ENCODE results near the gene MEI1. TPM values are rescaled to one million over a fixed set of nuclear protein-coding genes. Genes with fewer than 3 reads are reported as not detected.

MEI1 gene
- total and polyA plus RNA-seq, 2 experiments from 2014 or later = 0.18 TPM; not detected in 1

DNA sequence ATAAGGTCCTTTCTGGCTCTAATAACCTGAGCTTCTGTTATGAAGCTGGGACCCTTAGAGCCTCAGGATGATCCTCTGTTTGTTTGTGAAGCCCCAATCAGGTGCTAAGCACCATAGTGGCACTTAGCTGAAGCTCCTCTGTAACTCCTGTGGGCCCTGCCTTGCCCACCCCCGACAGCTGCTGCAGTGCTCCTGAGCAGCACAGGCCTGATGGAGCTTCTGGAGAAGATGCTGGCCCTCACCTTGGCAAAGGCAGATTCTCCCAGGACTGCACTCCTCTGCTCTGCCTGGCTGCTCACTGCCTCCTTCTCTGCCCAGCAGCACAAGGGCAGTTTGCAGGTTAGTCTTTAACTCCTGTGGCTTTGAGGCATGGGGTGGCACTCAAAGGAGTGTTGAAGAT, 82.2 kb downstream of the MEI1 start:
- WGBS (ENCODE audit: low lambda C conversion rate, missing lambda C conversion rate) = 67% methylated on average over 1 of the region's 1 CpG
- no peaks in the 10 kb centered on the region for H3K27me3 ChIP-seq
- H3K4me2 ChIP-seq = no peak overlapping the region
- H3K9me2 ChIP-seq (replicated peaks; ENCODE audit: insufficient read depth) = no peaks in the 10 kb centered on the region
- H3K9me3 ChIP-seq (ENCODE audit: low read depth) = no peaks in the 10 kb centered on the region
- no peak for DNase-seq (ENCODE audit: low spot score)
- no peaks in the 10 kb centered on the region for H3K79me2 ChIP-seq
- no peak overlapping the region for H3K27ac ChIP-seq
- H2AFZ ChIP-seq = no peak overlapping the region
- no peaks in the 10 kb centered on the region for H3K4me1 ChIP-seq (ENCODE audit: insufficient read depth)
- H3K4me3 ChIP-seq = no peak overlapping the region
- H3K36me3 ChIP-seq (replicated peaks; ENCODE audit: insufficient read depth, low read depth) = no peaks in the 10 kb centered on the region
- H4K20me1 ChIP-seq (ENCODE audit: insufficient read depth, poor library complexity, severe bottlenecking) = no peaks in the 10 kb centered on the region
- TF ChIP-seq EZH2 (IDR thresholded peaks at IDR 0.05; ENCODE audit: borderline replicate concordance) (no peak), EZH2phosphoT487 (IDR thresholded peaks at IDR 0.05; ENCODE audit: low read depth, severe bottlenecking, unreplicated experiment) (no peak)
- TF ChIP-seq, protein P1, sequence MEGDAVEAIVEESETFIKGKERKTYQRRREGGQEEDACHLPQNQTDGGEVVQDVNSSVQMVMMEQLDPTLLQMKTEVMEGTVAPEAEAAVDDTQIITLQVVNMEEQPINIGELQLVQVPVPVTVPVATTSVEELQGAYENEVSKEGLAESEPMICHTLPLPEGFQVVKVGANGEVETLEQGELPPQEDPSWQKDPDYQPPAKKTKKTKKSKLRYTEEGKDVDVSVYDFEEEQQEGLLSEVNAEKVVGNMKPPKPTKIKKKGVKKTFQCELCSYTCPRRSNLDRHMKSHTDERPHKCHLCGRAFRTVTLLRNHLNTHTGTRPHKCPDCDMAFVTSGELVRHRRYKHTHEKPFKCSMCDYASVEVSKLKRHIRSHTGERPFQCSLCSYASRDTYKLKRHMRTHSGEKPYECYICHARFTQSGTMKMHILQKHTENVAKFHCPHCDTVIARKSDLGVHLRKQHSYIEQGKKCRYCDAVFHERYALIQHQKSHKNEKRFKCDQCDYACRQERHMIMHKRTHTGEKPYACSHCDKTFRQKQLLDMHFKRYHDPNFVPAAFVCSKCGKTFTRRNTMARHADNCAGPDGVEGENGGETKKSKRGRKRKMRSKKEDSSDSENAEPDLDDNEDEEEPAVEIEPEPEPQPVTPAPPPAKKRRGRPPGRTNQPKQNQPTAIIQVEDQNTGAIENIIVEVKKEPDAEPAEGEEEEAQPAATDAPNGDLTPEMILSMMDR (IDR thresholded peaks at IDR 0.05; ENCODE audit: poor library complexity) = no peak

DNA sequence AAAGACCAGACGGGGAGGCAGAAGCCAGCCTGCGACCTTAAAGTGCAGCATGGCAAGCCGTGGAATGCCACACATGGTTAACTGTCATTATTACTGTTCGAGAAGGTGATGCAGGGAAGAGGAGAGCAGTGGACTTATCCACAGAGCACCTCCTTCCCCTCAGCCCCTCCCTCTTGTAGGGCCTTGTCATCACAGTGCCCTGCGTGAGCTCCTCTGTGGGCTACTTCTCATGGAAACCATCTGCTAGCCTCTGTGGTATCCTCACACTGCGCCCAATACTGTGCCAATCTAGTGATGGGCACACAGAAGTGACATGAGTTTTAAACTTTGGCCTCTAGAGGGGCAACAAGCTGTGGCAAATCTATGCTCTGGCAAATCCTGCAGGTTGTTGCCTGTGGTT, 83.0 kb downstream of the MEI1 start:
- Histone ChIP-seq H3K9me2 (replicated peaks; ENCODE audit: insufficient read depth) (no peaks in the 10 kb centered on the region), H3K36me3 (replicated peaks; ENCODE audit: insufficient read depth, low read depth) (no peaks in the 10 kb centered on the region), H3K4me1 (ENCODE audit: insufficient read depth) (no peaks in the 10 kb centered on the region), H3K27me3 (no peaks in the 10 kb centered on the region), H3K9me3 (ENCODE audit: low read depth) (no peaks in the 10 kb centered on the region), H4K20me1 (ENCODE audit: insufficient read depth, poor library complexity, severe bottlenecking) (no peaks in the 10 kb centered on the region), H3K4me2 (no peak overlapping the region), H3K27ac (no peak overlapping the region), H2AFZ (no peak overlapping the region), H3K79me2 (no peaks in the 10 kb centered on the region), H3K4me3 (no peak overlapping the region)
- no peak for DNase-seq (ENCODE audit: low spot score)
- WGBS (ENCODE audit: low lambda C conversion rate, missing lambda C conversion rate) = 83% methylated on average over 6 of the region's 6 CpGs
- TF ChIP-seq EZH2 (IDR thresholded peaks at IDR 0.05; ENCODE audit: borderline replicate concordance) (no peak), EZH2phosphoT487 (IDR thresholded peaks at IDR 0.05; ENCODE audit: low read depth, severe bottlenecking, unreplicated experiment) (no peak)
- TF ChIP-seq, protein P1 (IDR thresholded peaks at IDR 0.05; ENCODE audit: poor library complexity) = no peak

DNA sequence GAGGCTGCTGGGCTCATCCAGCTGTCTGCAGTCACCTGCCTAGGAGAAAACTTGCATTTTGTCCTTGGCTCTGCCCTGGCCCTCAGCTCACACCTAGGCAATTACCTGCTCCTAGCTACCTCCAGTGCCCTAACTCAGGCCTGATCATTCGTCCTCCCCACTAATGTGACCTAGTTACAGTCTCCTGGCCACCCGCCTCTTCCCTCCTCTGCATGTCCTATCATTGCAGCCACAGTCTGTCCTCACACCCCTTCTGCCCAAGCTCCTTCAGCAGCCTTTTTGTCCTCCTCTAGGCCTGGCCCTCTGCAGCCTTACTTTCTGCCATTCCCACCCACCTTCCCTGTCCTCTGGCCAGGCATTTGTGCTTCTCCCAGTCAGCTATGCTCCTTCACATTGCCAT, 83.4 kb downstream of the MEI1 start:
- no peaks in the 10 kb centered on the region for H3K9me2 ChIP-seq (replicated peaks; ENCODE audit: insufficient read depth)
- no peaks in the 10 kb centered on the region for H3K27me3 ChIP-seq
- H4K20me1 ChIP-seq (ENCODE audit: insufficient read depth, poor library complexity, severe bottlenecking) = no peaks in the 10 kb centered on the region
- H3K4me2 ChIP-seq = no peak overlapping the region
- H3K9me3 ChIP-seq (ENCODE audit: low read depth) = no peaks in the 10 kb centered on the region
- no peak for DNase-seq (ENCODE audit: low spot score)
- WGBS (ENCODE audit: low lambda C conversion rate, missing lambda C conversion rate) = 88% methylated on average over 2 of the region's 2 CpGs
- H3K4me1 ChIP-seq (ENCODE audit: insufficient read depth) = no peaks in the 10 kb centered on the region
- no peaks in the 10 kb centered on the region for H3K79me2 ChIP-seq
- H3K4me3 ChIP-seq = no peak overlapping the region
- no peak overlapping the region for H2AFZ ChIP-seq
- H3K36me3 ChIP-seq (replicated peaks; ENCODE audit: insufficient read depth, low read depth) = no peaks in the 10 kb centered on the region
- TF ChIP-seq EZH2phosphoT487 (IDR thresholded peaks at IDR 0.05; ENCODE audit: low read depth, severe bottlenecking, unreplicated experiment) (no peak), EZH2 (IDR thresholded peaks at IDR 0.05; ENCODE audit: borderline replicate concordance) (no peak)
- TF ChIP-seq, protein P1 (IDR thresholded peaks at IDR 0.05; ENCODE audit: poor library complexity) = no peak
- no peak overlapping the region for H3K27ac ChIP-seq

DNA sequence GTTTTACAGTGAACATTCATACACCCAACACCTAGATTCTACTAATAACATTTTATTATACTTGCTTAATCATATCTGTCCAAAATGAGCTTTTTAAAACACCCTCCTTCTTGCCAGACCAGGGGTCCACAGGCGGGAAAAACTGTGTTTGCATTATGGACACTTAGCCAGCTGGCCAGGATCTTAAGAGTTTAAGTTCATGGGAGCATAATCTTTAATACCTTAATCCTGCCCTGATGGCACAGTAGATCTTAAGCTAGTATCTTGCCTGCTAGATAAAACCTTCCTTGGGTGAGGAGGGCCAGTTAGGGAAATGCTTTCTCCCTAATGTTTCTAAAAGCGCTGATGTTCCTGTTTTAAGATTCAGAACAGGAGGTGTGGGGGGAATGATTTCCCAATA, 88.0 kb downstream of the MEI1 start:
- Histone ChIP-seq H3K9me2 (replicated peaks; ENCODE audit: insufficient read depth) (no peaks in the 10 kb centered on the region), H3K27ac (no peak overlapping the region), H4K20me1 (ENCODE audit: insufficient read depth, poor library complexity, severe bottlenecking) (no peaks in the 10 kb centered on the region), H3K4me2 (no peak overlapping the region), H2AFZ (no peak overlapping the region), H3K27me3 (no peaks in the 10 kb centered on the region), H3K9me3 (ENCODE audit: low read depth) (no peaks in the 10 kb centered on the region), H3K79me2 (no peaks in the 10 kb centered on the region), H3K4me3 (no peak overlapping the region), H3K36me3 (replicated peaks; ENCODE audit: insufficient read depth, low read depth) (no peaks in the 10 kb centered on the region), H3K4me1 (ENCODE audit: insufficient read depth) (no peaks in the 10 kb centered on the region)
- WGBS (ENCODE audit: low lambda C conversion rate, missing lambda C conversion rate) = 58% methylated on average over 2 of the region's 2 CpGs
- TF ChIP-seq EZH2 (IDR thresholded peaks at IDR 0.05; ENCODE audit: borderline replicate concordance) (no peak), EZH2phosphoT487 (IDR thresholded peaks at IDR 0.05; ENCODE audit: low read depth, severe bottlenecking, unreplicated experiment) (no peak)
- TF ChIP-seq, protein P1 (IDR thresholded peaks at IDR 0.05; ENCODE audit: poor library complexity) = no peak
- no peak for DNase-seq (ENCODE audit: low spot score)
